A549 (cell line): ENCODE data around the gene DNPEP.

ENCODE experiments used
- BHLHE40 ChIP-seq: IDR thresholded peaks from 2 replicates; pipeline ENCODE4 v1.6.1; 2012; ENCODE audit warnings: low read depth, low read length, inconsistent platforms
- EP300 ChIP-seq, 2 experiments: fragments of >200 bp; sonication (Bioruptor Twin); formaldehyde crosslinking; IDR thresholded peaks; 2 replicates in 1 of 2; 3 replicates in 1 of 2; pipeline ENCODE4 v1.6.1; 2016 to 2017
- MAZ ChIP-seq: fragments of 150-350 bp; IDR thresholded peaks from 2 replicates; pipeline ENCODE4 v1.6.1; 2014; ENCODE audit warnings: antibody characterized with exemption, low read depth, low read length, borderline replicate concordance
- MYC ChIP-seq: IDR thresholded peaks from 2 replicates; pipeline ENCODE4 v1.6.1; 2012; ENCODE audit warnings: mild to moderate bottlenecking, inconsistent platforms, low read length, improper control_type of control experiment, borderline replicate concordance
- POLR2A ChIP-seq: IDR thresholded peaks from 2 replicates; pipeline ENCODE4 v1.6.1; 2012; ENCODE audit warnings: mild to moderate bottlenecking, low read length
- RAD21 ChIP-seq, 2 experiments: fragments of >200 bp in 1 of 2; sonication (Bioruptor Twin) in 1 of 2; formaldehyde crosslinking in 1 of 2; IDR thresholded peaks in 1 of 2; conservative IDR thresholded peaks in 1 of 2; 2 replicates in 1 of 2; 3 replicates in 1 of 2; pipeline ENCODE4 v1.6.1; 2012 to 2018; ENCODE audit warnings: inconsistent platforms in 1 of 2
- RCOR1 ChIP-seq: fragments of 150-350 bp; IDR thresholded peaks from 2 replicates; pipeline ENCODE4 v1.6.1; 2014; ENCODE audit warnings: antibody characterized with exemption, low read length, low read depth
- SMC3 ChIP-seq: fragments of >200 bp; sonication (Bioruptor Twin); formaldehyde crosslinking; IDR thresholded peaks from 3 replicates; pipeline ENCODE4 v1.6.1; 2018; ENCODE audit warnings: inconsistent platforms
- TF ChIP-seq, protein P1 (sequence below): fragments of >200 bp; sonication (Bioruptor Twin); formaldehyde crosslinking; IDR thresholded peaks from 3 replicates; pipeline ENCODE4 v1.5.1; 2016
- TF ChIP-seq, protein P2 (sequence below): IDR thresholded peaks from 2 replicates; pipeline ENCODE4 v1.6.1; 2012
- TF ChIP-seq, protein P3 (sequence below): fragments of 200-600 bp; sonication (generic); IDR thresholded peaks from 2 replicates; pipeline ENCODE4 v1.6.1; 2016; ENCODE audit warnings: antibody characterized with exemption, mild to moderate bottlenecking, moderate library complexity

DNA sequence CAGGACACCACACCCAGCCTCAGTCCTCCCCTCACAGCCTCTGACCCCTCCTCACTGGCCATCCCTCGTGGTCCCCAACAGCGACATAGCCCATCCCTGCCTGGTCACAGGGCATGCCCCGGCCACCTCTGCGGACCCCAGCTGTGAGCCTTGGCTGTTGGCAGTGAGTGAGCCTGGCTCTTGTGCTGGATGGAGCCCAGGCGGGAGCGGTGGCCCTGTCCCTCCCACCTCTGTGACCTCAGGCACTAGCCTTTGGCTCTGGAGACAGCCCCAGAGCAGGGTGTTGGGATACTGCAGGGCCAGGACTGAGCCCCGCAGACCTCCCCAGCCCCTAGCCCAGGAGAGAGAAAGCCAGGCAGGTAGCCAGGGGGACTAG, 38.3 kb upstream of the DNPEP start:
- TF ChIP-seq POLR2A (no peak), EP300 (IDR thresholded peaks at IDR 0.05) (no peak), RAD21 (conservative IDR thresholded peaks at IDR 0.05 in 1 of 2, IDR thresholded peaks at IDR 0.05 in 1 of 2) (no peak), MAZ (no peak), RCOR1 (no peak), SMC3 (no peak), BHLHE40 (no peak), MYC (no peak)
- TF ChIP-seq, protein P1, sequence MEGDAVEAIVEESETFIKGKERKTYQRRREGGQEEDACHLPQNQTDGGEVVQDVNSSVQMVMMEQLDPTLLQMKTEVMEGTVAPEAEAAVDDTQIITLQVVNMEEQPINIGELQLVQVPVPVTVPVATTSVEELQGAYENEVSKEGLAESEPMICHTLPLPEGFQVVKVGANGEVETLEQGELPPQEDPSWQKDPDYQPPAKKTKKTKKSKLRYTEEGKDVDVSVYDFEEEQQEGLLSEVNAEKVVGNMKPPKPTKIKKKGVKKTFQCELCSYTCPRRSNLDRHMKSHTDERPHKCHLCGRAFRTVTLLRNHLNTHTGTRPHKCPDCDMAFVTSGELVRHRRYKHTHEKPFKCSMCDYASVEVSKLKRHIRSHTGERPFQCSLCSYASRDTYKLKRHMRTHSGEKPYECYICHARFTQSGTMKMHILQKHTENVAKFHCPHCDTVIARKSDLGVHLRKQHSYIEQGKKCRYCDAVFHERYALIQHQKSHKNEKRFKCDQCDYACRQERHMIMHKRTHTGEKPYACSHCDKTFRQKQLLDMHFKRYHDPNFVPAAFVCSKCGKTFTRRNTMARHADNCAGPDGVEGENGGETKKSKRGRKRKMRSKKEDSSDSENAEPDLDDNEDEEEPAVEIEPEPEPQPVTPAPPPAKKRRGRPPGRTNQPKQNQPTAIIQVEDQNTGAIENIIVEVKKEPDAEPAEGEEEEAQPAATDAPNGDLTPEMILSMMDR: no peak
- TF ChIP-seq, protein P2, sequence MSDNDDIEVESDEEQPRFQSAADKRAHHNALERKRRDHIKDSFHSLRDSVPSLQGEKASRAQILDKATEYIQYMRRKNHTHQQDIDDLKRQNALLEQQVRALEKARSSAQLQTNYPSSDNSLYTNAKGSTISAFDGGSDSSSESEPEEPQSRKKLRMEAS: no peak
- TF ChIP-seq, protein P3, sequence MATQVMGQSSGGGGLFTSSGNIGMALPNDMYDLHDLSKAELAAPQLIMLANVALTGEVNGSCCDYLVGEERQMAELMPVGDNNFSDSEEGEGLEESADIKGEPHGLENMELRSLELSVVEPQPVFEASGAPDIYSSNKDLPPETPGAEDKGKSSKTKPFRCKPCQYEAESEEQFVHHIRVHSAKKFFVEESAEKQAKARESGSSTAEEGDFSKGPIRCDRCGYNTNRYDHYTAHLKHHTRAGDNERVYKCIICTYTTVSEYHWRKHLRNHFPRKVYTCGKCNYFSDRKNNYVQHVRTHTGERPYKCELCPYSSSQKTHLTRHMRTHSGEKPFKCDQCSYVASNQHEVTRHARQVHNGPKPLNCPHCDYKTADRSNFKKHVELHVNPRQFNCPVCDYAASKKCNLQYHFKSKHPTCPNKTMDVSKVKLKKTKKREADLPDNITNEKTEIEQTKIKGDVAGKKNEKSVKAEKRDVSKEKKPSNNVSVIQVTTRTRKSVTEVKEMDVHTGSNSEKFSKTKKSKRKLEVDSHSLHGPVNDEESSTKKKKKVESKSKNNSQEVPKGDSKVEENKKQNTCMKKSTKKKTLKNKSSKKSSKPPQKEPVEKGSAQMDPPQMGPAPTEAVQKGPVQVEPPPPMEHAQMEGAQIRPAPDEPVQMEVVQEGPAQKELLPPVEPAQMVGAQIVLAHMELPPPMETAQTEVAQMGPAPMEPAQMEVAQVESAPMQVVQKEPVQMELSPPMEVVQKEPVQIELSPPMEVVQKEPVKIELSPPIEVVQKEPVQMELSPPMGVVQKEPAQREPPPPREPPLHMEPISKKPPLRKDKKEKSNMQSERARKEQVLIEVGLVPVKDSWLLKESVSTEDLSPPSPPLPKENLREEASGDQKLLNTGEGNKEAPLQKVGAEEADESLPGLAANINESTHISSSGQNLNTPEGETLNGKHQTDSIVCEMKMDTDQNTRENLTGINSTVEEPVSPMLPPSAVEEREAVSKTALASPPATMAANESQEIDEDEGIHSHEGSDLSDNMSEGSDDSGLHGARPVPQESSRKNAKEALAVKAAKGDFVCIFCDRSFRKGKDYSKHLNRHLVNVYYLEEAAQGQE: no peak
